ENCODE data around the gene IFI44L.

IFI44L gene

GRCh38 chr1:78645723-78646122 lies 25.5 kb downstream of the IFI44L start:
- peak; percentile 61 for DNase-seq

- DNase-seq = no peak
Measured at GRCh38 chr1:78647238-78647637, 27.0 kb downstream of the IFI44L start.

GRCh38 chr1:78649628-78650027 lies 29.4 kb downstream of the IFI44L start, which contains the start of gene IFI44:
Gene IFI44 (plus strand): TSS chr1:78649831. CDS start chr1:78650196, 365 bp downstream.
- DNase-seq = peak; percentile 94

GRCh38 chr1:78650114-78650660 lies 29.9 kb downstream of the IFI44L start:
- peak; percentile 82 for DNase-seq

- DNase-seq = peak; percentile 36
Measured at GRCh38 chr1:78651241-78651640, 31.0 kb downstream of the IFI44L start.

GRCh38 chr1:78652019-78652560 lies 31.8 kb downstream of the IFI44L start:
- DNase-seq = no peak

- no peak for DNase-seq
Measured at GRCh38 chr1:78658901-78659300, 38.7 kb downstream of the IFI44L start.

- no peak for DNase-seq
Measured at GRCh38 chr1:78663923-78664322, 43.7 kb downstream of the IFI44L start.

- DNase-seq = no peak
Measured at GRCh38 chr1:78664763-78665162, 44.5 kb downstream of the IFI44L start.

- DNase-seq = no peak
Measured at GRCh38 chr1:78665809-78666208, 45.6 kb downstream of the IFI44L start.

GRCh38 chr1:78667939-78668338 lies 47.7 kb downstream of the IFI44L start:
- no peak for DNase-seq

GRCh38 chr1:78668427-78668826 lies 48.2 kb downstream of the IFI44L start:
- DNase-seq = no peak

GRCh38 chr1:78672428-78672827 lies 52.2 kb downstream of the IFI44L start:
- no peak for DNase-seq

- no peak for DNase-seq
Measured at GRCh38 chr1:78673120-78673519, 52.9 kb downstream of the IFI44L start.

GRCh38 chr1:78676347-78676982 lies 56.2 kb downstream of the IFI44L start:
- peak; percentile 71 for DNase-seq

- DNase-seq = no peak
Measured at GRCh38 chr1:78676993-78677392, 56.7 kb downstream of the IFI44L start.

- no peak for DNase-seq
Measured at GRCh38 chr1:78677788-78678187, 57.5 kb downstream of the IFI44L start.

- no peak for DNase-seq
Measured at GRCh38 chr1:78678324-78678723, 58.1 kb downstream of the IFI44L start.

- DNase-seq = no peak
Measured at GRCh38 chr1:78681265-78681664, 61.0 kb downstream of the IFI44L start.

GRCh38 chr1:78682496-78682895 lies 62.2 kb downstream of the IFI44L start:
- no peak for DNase-seq

- no peak for DNase-seq
Measured at GRCh38 chr1:78683079-78683478, 62.8 kb downstream of the IFI44L start.

GRCh38 chr1:78687315-78687714 lies 67.1 kb downstream of the IFI44L start:
- no peak for DNase-seq

GRCh38 chr1:78687914-78688313 lies 67.7 kb downstream of the IFI44L start:
- no peak for DNase-seq

- DNase-seq = no peak
Measured at GRCh38 chr1:78688697-78689096, 68.4 kb downstream of the IFI44L start.

GRCh38 chr1:78690516-78690915 lies 70.3 kb downstream of the IFI44L start:
- no peak for DNase-seq
